HCT116 (cell line): ENCODE measurements around the gene HDHD2. TPM values are rescaled to one million over a fixed set of nuclear protein-coding genes. Genes with fewer than 3 reads are reported as not detected.

Source experiments
- ATAC-seq: fragments of 200-7000 bp; cut with Tn5 transposase; 2 replicates; pipeline ENCODE4 v1.9.1; 2020; ENCODE audit warnings: mild to moderate bottlenecking, moderate library complexity
- BruUV-seq: library from RNA; stranded (reverse); fragments of 400-500 nt; replicated peaks from 2 replicates; lab custom pipeline; 2021; lab: Mats Ljungman, UMichigan
- CTCF ChIA-PET: fragments of 300-600 bp; sonication (Branson Sonifier 250); formaldehyde crosslinking; loops from one replicate; lab custom pipeline; 2021; ENCODE audit warnings: antibody characterized with exemption; lab: Charles Lee
- POLR2A ChIA-PET: fragments of 300-600, 350-600 bp; sonication (Branson Sonifier 250); formaldehyde crosslinking; loops from one replicate; lab custom pipeline; 2021; ENCODE audit warnings: antibody characterized with exemption; lab: Charles Lee
- RAD21 ChIA-PET, 2 experiments: fragments of 300-600 bp; sonication (Branson Sonifier 250); formaldehyde crosslinking; loops; one replicate each; lab custom pipeline; 2023; ENCODE audit warnings: low total read pairs in 2 of 2; ENCODE audit not compliant: uncharacterized antibody in 2 of 2, unreplicated experiment in 2 of 2, low non-redundant PET in 1 of 2; lab: Charles Lee
- DNase-seq: peaks from one replicate; pipeline ENCODE4 v3.0.0-alpha.2; 2010; ENCODE audit warnings: low read depth, low spot score
- H2AFZ ChIP-seq: fragments of 200-600 bp; shearing (Covaris generic), sonication (generic); 2 replicates; pipeline ENCODE4 v1.6.1; 2017; ENCODE audit warnings: low read depth, mixed run types, mixed read lengths, antibody characterized with exemption, low read length; ENCODE audit not compliant: poor library complexity, severe bottlenecking
- H3K27ac ChIP-seq: 2 replicates; pipeline ENCODE4 v1.5.1; 2012; ENCODE audit warnings: low read depth, low read length
- H3K27me3 ChIP-seq: fragments of 200-600 bp; sonication (generic); 2 replicates; pipeline ENCODE4 v1.6.1; 2016; ENCODE audit warnings: mixed run types, low read length, mixed read lengths; ENCODE audit not compliant: insufficient read depth
- H3K36me3 ChIP-seq, 2 experiments: fragments of 200-500 bp in 1 of 2; fragments of 200-600 bp in 1 of 2; sonication (Bioruptor generic) in 1 of 2; sonication (generic) in 1 of 2; 2 replicates each; pipeline versions ENCODE4 v1.5.1 to v1.6.1; 2014 to 2016; ENCODE audit warnings: low read length in 2 of 2, inconsistent platforms in 1 of 2, mixed read lengths in 1 of 2, mixed run types in 1 of 2; ENCODE audit not compliant: insufficient read depth in 2 of 2, control insufficient read depth in 1 of 2
- H3K4me1 ChIP-seq, 2 experiments: fragments of 200-600 bp in 1 of 2; sonication (generic) in 1 of 2; 2 replicates each; pipeline versions ENCODE4 v1.5.1 to v1.6.1; 2012 to 2017; ENCODE audit warnings: low read length in 2 of 2, inconsistent platforms in 1 of 2, mild to moderate bottlenecking in 1 of 2, mixed read lengths in 1 of 2, mixed run types in 1 of 2, moderate library complexity in 1 of 2; ENCODE audit not compliant: insufficient read depth in 2 of 2, control insufficient read depth in 1 of 2
- H3K4me2 ChIP-seq: fragments of 200-600 bp; sonication (generic); 2 replicates; pipeline ENCODE4 v1.6.1; 2017; ENCODE audit warnings: mixed run types, low read length, mixed read lengths
- H3K4me3 ChIP-seq, 2 experiments: fragments of 200-600 bp in 1 of 2; sonication (generic) in 1 of 2; replicated peaks in 1 of 2; 2 replicates each; pipeline ENCODE4 v1.5.1; 2011 to 2016; ENCODE audit warnings: low read length in 2 of 2, control low read depth in 1 of 2, low read depth in 1 of 2, mild to moderate bottlenecking in 1 of 2, mixed read lengths in 1 of 2, mixed run types in 1 of 2
- H3K79me2 ChIP-seq: fragments of 200-600 bp; sonication (generic); 2 replicates; pipeline ENCODE4 v1.6.1; 2017; ENCODE audit warnings: mild to moderate bottlenecking, mixed run types, low read length, moderate library complexity, mixed read lengths; ENCODE audit not compliant: insufficient read depth
- H3K9ac ChIP-seq: fragments of 200-600 bp; sonication (generic); 2 replicates; pipeline ENCODE4 v1.6.1; 2016; ENCODE audit warnings: low read length, mixed read lengths
- H3K9me2 ChIP-seq: fragments of 200-600 bp; sonication (generic), shearing (Covaris generic); 2 replicates; pipeline ENCODE4 v1.6.1; 2017; ENCODE audit warnings: mixed run types, mild to moderate bottlenecking, moderate library complexity; ENCODE audit not compliant: insufficient read depth
- H3K9me3 ChIP-seq, 2 experiments: fragments of 200-500 bp in 1 of 2; fragments of 200-600 bp in 1 of 2; sonication (Bioruptor generic) in 1 of 2; sonication (generic) in 1 of 2; 2 replicates each; pipeline ENCODE4 v1.6.1; 2014 to 2017; ENCODE audit warnings: low read length in 2 of 2, mixed read lengths in 2 of 2, inconsistent platforms in 1 of 2, low read depth in 1 of 2, mild to moderate bottlenecking in 1 of 2, mixed run types in 1 of 2, moderate library complexity in 1 of 2; ENCODE audit not compliant: control insufficient read depth in 1 of 2, insufficient read depth in 1 of 2
- H4K20me1 ChIP-seq: fragments of 200-600 bp; sonication (generic), shearing (Covaris generic); 2 replicates; pipeline ENCODE4 v1.6.1; 2017; ENCODE audit warnings: mixed run types, mild to moderate bottlenecking, moderate library complexity; ENCODE audit not compliant: insufficient read depth
- CBX3 ChIP-seq: IDR thresholded peaks from 2 replicates; pipeline ENCODE4 v1.6.1; 2012; ENCODE audit warnings: low read depth
- CEBPB ChIP-seq: IDR thresholded peaks from 2 replicates; pipeline ENCODE4 v1.6.1; 2012; ENCODE audit warnings: low read depth
- ELF1 ChIP-seq: IDR thresholded peaks from 2 replicates; pipeline ENCODE4 v1.6.1; 2012; ENCODE audit warnings: low read depth, borderline replicate concordance
- POLR2A ChIP-seq: IDR thresholded peaks from 2 replicates; pipeline ENCODE4 v1.7.0; 2011; ENCODE audit warnings: borderline replicate concordance; ENCODE audit not compliant: insufficient read depth, insufficient read length; ENCODE audit errors: extremely low read depth
- RAD21 ChIP-seq: IDR thresholded peaks from 2 replicates; pipeline ENCODE4 v1.6.1; 2012; ENCODE audit warnings: low read depth, mild to moderate bottlenecking
- SP1 ChIP-seq: IDR thresholded peaks from 2 replicates; pipeline ENCODE4 v1.6.1; 2012; ENCODE audit warnings: low read depth
- SRF ChIP-seq: IDR thresholded peaks from 2 replicates; pipeline ENCODE4 v1.6.1; 2012; ENCODE audit warnings: low read depth
- YY1 ChIP-seq: IDR thresholded peaks from 2 replicates; pipeline ENCODE4 v1.6.1; 2011; ENCODE audit warnings: low read length, low read depth, moderate library complexity, mild to moderate bottlenecking; ENCODE audit not compliant: insufficient replicate concordance; ENCODE audit errors: extremely low read depth
- ZNF274 ChIP-seq: fragments of 200-500 bp; sonication (Bioruptor generic); IDR thresholded peaks from 2 replicates; pipeline ENCODE4 v1.6.1; 2014; ENCODE audit warnings: mild to moderate bottlenecking, low read depth, low read length, inconsistent platforms
- intact Hi-C: fragments of 100-400 bp; cut with micrococcal nuclease; formaldehyde crosslinking; loops from 2 replicates; pipeline ENCODE4 v1.10.0; 2022
- total RNA-seq: library from RNA; stranded (reverse); gene quantifications from one replicate; pipeline ENCODE4 v1.2.1, GENCODE V29; 2021; ENCODE audit not compliant: unreplicated experiment
- TF ChIP-seq, protein P1 (sequence below): IDR thresholded peaks from 2 replicates; pipeline ENCODE4 v1.6.1; 2012; ENCODE audit warnings: low read depth
- TF ChIP-seq, protein P2 (sequence below): IDR thresholded peaks from 2 replicates; pipeline ENCODE4 v1.6.1; 2012
- TF ChIP-seq, protein P3 (sequence below), 3 experiments: fragments of 200-600 bp in 1 of 3; sonication (generic) in 1 of 3; IDR thresholded peaks in 2 of 3; conservative IDR thresholded peaks in 1 of 3; 2 replicates each; pipeline ENCODE4 v1.5.1; 2012 to 2017; ENCODE audit warnings: low read depth in 2 of 3, low read length in 2 of 3, antibody characterized with exemption in 1 of 3, borderline replicate concordance in 1 of 3, control low read depth in 1 of 3, mild to moderate bottlenecking in 1 of 3, mixed read lengths in 1 of 3, mixed run types in 1 of 3, moderate library complexity in 1 of 3; ENCODE audit not compliant: insufficient read depth in 1 of 3
- TF ChIP-seq, protein P4 (sequence below): IDR thresholded peaks from 2 replicates; pipeline ENCODE4 v1.6.1; 2011; ENCODE audit warnings: mild to moderate bottlenecking, low read length, moderate library complexity; ENCODE audit not compliant: insufficient replicate concordance; ENCODE audit errors: extremely low read depth

HDHD2 gene
- total RNA-seq, 1 experiment from 2014 or later = 29.1 TPM

DNA sequence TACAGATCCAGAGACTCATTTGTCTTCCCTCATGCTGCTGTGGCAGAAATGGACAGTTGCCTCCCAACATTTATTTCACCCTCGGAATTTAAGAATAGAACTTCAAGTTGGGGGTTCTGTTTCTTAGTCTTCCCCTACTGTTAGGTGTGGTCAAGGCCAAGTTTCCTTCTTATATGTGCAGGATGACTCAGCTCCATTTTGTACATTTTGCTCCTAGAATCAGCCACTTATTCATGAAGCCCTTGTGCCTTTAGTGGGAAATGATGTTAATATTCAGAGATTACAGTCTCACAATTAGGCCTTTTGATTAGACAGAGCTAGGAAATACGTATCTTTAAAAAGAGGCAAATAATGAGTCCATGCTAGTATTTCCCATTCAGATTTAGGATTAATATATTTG, 68.7 kb downstream of the HDHD2 start:
- Histone ChIP-seq H3K27ac (no peak overlapping the region), H2AFZ (no peak overlapping the region), H3K9me3 (no peaks in the 10 kb centered on the region), H3K4me3 (no peak overlapping the region), H3K36me3 (no peaks in the 10 kb centered on the region), H3K79me2 (no peaks in the 10 kb centered on the region), H3K4me2 (no peak overlapping the region), H4K20me1 (no peaks in the 10 kb centered on the region), H3K9me2 (no peaks in the 10 kb centered on the region), H3K9ac (no peak overlapping the region), H3K4me1 (no peaks in the 10 kb centered on the region), H3K27me3 (no peaks in the 10 kb centered on the region)
- TF ChIP-seq ZNF274 (no peak), CBX3 (no peak), RAD21 (no peak), CEBPB (no peak)
- TF ChIP-seq, protein P1, sequence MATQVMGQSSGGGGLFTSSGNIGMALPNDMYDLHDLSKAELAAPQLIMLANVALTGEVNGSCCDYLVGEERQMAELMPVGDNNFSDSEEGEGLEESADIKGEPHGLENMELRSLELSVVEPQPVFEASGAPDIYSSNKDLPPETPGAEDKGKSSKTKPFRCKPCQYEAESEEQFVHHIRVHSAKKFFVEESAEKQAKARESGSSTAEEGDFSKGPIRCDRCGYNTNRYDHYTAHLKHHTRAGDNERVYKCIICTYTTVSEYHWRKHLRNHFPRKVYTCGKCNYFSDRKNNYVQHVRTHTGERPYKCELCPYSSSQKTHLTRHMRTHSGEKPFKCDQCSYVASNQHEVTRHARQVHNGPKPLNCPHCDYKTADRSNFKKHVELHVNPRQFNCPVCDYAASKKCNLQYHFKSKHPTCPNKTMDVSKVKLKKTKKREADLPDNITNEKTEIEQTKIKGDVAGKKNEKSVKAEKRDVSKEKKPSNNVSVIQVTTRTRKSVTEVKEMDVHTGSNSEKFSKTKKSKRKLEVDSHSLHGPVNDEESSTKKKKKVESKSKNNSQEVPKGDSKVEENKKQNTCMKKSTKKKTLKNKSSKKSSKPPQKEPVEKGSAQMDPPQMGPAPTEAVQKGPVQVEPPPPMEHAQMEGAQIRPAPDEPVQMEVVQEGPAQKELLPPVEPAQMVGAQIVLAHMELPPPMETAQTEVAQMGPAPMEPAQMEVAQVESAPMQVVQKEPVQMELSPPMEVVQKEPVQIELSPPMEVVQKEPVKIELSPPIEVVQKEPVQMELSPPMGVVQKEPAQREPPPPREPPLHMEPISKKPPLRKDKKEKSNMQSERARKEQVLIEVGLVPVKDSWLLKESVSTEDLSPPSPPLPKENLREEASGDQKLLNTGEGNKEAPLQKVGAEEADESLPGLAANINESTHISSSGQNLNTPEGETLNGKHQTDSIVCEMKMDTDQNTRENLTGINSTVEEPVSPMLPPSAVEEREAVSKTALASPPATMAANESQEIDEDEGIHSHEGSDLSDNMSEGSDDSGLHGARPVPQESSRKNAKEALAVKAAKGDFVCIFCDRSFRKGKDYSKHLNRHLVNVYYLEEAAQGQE = no peak
- TF ChIP-seq, protein P2, sequence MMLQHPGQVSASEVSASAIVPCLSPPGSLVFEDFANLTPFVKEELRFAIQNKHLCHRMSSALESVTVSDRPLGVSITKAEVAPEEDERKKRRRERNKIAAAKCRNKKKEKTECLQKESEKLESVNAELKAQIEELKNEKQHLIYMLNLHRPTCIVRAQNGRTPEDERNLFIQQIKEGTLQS = no peak
- RAD21 ChIA-PET = no interaction called here
- DNase-seq (no peak), ATAC-seq (no peak)
- intact Hi-C loops = no loop called here
- BruUV-seq = no TSS peak
- POLR2A ChIA-PET = no interaction called here
- CTCF ChIA-PET = interaction anchor here (0.9 kb wide), 1 partner anchor 124 kb away, joined by 3 read pairs; no protein-coding TSS in a partner anchor

DNA sequence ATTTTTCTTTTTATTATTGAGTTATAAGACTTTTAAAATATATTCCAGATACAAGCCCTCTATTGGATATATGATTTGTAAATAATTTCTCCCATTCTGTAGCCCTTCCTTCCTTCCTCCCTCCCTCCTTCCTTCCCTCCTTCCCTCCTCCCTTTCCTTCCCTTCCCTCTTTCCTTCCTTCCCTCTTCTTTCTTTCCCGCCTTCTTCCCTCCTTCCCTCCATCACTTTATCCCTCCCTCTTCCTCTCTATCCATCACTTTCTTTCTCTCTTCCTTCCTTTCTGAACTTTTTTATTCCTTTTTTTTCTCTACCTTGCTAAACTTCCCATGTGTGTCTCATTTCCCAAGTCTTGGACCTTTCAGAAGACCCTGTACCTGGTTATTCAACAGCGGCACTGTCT, 69.4 kb downstream of the HDHD2 start:
- H3K36me3 ChIP-seq = no peaks in the 10 kb centered on the region
- no peaks in the 10 kb centered on the region for H3K79me2 ChIP-seq
- no peak overlapping the region for H3K4me3 ChIP-seq
- H4K20me1 ChIP-seq = no peaks in the 10 kb centered on the region
- H3K9me3 ChIP-seq = no peaks in the 10 kb centered on the region
- no peaks in the 10 kb centered on the region for H3K9me2 ChIP-seq
- no peak overlapping the region for H3K9ac ChIP-seq
- intact Hi-C loops = no loop called here
- BruUV-seq = no TSS peak
- H3K27me3 ChIP-seq = no peaks in the 10 kb centered on the region
- no peak overlapping the region for H3K4me2 ChIP-seq
- no peak for DNase-seq
- peaks cover under 1 to 1% of the 10 kb centered on the region in 2 experiments; a peak in 3 of 4 replicates for H3K4me1 ChIP-seq
- TF ChIP-seq, protein P3, sequence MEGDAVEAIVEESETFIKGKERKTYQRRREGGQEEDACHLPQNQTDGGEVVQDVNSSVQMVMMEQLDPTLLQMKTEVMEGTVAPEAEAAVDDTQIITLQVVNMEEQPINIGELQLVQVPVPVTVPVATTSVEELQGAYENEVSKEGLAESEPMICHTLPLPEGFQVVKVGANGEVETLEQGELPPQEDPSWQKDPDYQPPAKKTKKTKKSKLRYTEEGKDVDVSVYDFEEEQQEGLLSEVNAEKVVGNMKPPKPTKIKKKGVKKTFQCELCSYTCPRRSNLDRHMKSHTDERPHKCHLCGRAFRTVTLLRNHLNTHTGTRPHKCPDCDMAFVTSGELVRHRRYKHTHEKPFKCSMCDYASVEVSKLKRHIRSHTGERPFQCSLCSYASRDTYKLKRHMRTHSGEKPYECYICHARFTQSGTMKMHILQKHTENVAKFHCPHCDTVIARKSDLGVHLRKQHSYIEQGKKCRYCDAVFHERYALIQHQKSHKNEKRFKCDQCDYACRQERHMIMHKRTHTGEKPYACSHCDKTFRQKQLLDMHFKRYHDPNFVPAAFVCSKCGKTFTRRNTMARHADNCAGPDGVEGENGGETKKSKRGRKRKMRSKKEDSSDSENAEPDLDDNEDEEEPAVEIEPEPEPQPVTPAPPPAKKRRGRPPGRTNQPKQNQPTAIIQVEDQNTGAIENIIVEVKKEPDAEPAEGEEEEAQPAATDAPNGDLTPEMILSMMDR (IDR thresholded peaks at IDR 0.05 in 2 of 3, conservative IDR thresholded peaks at IDR 0.05 in 1 of 3; ENCODE audit: borderline replicate concordance in 1 of 3, insufficient read depth in 1 of 3, low read depth in 2 of 3, low read length in 2 of 3) = no peak
- no peak for TF ChIP-seq ZNF274
- TF ChIP-seq RAD21 = no peak
- no peak for TF ChIP-seq ELF1
- TF ChIP-seq SRF = no peak
- no peak for TF ChIP-seq YY1
- TF ChIP-seq, protein P4, sequence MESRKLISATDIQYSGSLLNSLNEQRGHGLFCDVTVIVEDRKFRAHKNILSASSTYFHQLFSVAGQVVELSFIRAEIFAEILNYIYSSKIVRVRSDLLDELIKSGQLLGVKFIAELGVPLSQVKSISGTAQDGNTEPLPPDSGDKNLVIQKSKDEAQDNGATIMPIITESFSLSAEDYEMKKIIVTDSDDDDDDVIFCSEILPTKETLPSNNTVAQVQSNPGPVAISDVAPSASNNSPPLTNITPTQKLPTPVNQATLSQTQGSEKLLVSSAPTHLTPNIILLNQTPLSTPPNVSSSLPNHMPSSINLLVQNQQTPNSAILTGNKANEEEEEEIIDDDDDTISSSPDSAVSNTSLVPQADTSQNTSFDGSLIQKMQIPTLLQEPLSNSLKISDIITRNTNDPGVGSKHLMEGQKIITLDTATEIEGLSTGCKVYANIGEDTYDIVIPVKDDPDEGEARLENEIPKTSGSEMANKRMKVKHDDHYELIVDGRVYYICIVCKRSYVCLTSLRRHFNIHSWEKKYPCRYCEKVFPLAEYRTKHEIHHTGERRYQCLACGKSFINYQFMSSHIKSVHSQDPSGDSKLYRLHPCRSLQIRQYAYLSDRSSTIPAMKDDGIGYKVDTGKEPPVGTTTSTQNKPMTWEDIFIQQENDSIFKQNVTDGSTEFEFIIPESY = no peak
- no peak for TF ChIP-seq POLR2A
- no peak for TF ChIP-seq SP1
- TF ChIP-seq, all 23 proteins: peak for 0
- no peak for ATAC-seq
- Histone ChIP-seq H2AFZ (no peak overlapping the region), H3K27ac (no peak overlapping the region)
- ChIA-PET RAD21 (no interaction called here), CTCF (no interaction called here), POLR2A (no interaction called here)
